GM12874 (cell line): ENCODE data around the gene ST3GAL6.

ENCODE experiments used
- CTCF ChIP-seq: IDR thresholded peaks from 2 replicates; pipeline ENCODE4 v1.5.1; 2011; ENCODE audit warnings: low read depth, mild to moderate bottlenecking, control low read depth, low read length, moderate library complexity; ENCODE audit not compliant: insufficient read depth

Gene ST3GAL6

GRCh38 chr3:98814817-98815420 is 51.8 kb downstream of the ST3GAL6 start:
- no peak for TF ChIP-seq CTCF

GRCh38 chr3:98817547-98818041 is 54.5 kb downstream of the ST3GAL6 start:
- peak; percentile 36; the same call in 1 of the 2 replicates for TF ChIP-seq CTCF

GRCh38 chr3:98821063-98821462 is 57.9 kb downstream of the ST3GAL6 start:
- TF ChIP-seq CTCF, result no peak

- TF ChIP-seq CTCF, result no peak
These were observed 60.7 kb downstream of the ST3GAL6 start for GRCh38 chr3:98823791-98824190.

GRCh38 chr3:98824256-98824655 is 61.1 kb downstream of the ST3GAL6 start:
- TF ChIP-seq CTCF, result no peak

- no peak for TF ChIP-seq CTCF
These were observed 63.0 kb downstream of the ST3GAL6 start for GRCh38 chr3:98826126-98826525.

- no peak for TF ChIP-seq CTCF
These were observed 64.2 kb downstream of the ST3GAL6 start for GRCh38 chr3:98827221-98827920.
